Measurements from ENCODE around the gene SLAMF8.

SLAMF8 gene

DNA sequence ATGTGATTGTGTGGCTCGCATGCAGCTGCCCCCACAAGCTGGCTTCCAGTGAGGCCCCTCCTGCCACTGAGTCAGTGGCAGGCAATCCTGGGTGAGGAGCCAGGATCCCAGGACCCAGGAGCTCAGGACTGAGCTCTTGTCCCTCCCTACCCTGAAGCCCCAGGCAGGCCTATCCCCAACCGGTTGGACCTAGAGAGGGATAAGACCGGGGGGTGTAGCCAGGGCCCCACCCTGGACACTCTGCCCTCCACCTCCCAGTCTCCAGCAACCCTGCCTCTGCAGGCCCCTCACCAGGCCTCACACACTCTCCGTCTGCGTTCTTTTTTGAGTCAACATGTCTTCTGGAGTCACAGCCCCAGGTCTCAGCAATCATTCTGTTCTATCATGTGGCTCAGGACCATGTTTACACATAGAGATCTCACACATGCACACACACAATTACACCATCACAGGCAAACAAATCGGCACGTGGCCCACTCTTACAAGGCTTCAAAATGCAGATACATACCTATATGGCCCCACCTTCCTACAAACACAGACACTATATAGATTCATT, 33.2 kb downstream of the SLAMF8 start:
- Histone ChIP-seq H3K9me3 (no peaks in the 10 kb centered on the region), H3K4me1 (peaks cover 17% of the 10 kb centered on the region), H3K4me3 (ENCODE audit: low read depth, low read length) (no peak overlapping the region), H3K27me3 (no peaks in the 10 kb centered on the region), H3K36me3 (no peaks in the 10 kb centered on the region)
- no peak for TF ChIP-seq CTCF (IDR thresholded peaks at IDR 0.05; ENCODE audit: low read depth, low read length)
- no peak for DNase-seq

- Histone ChIP-seq H3K36me3 (no peaks in the 10 kb centered on the region), H3K27me3 (no peaks in the 10 kb centered on the region), H3K4me3 (ENCODE audit: low read depth, low read length) (no peak overlapping the region), H3K4me1 (peaks cover 17% of the 10 kb centered on the region), H3K9me3 (no peaks in the 10 kb centered on the region)
- TF ChIP-seq CTCF (IDR thresholded peaks at IDR 0.05; ENCODE audit: low read depth, low read length) = no peak
- peak; percentile 73 for DNase-seq
Measured at GRCh38 chr1:159860456-159860855, 33.8 kb downstream of the SLAMF8 start.

- no peaks in the 10 kb centered on the region for H3K27me3 ChIP-seq
- H3K4me1 ChIP-seq = peaks cover 18% of the 10 kb centered on the region
- no peaks in the 10 kb centered on the region for H3K36me3 ChIP-seq
- no peaks in the 10 kb centered on the region for H3K9me3 ChIP-seq
- H3K4me3 ChIP-seq (ENCODE audit: low read depth, low read length) = no peak overlapping the region
- TF ChIP-seq CTCF (IDR thresholded peaks at IDR 0.05; ENCODE audit: low read depth, low read length) = no peak
- DNase-seq = no peak
Measured at GRCh38 chr1:159861218-159861617, 34.5 kb downstream of the SLAMF8 start.

DNA sequence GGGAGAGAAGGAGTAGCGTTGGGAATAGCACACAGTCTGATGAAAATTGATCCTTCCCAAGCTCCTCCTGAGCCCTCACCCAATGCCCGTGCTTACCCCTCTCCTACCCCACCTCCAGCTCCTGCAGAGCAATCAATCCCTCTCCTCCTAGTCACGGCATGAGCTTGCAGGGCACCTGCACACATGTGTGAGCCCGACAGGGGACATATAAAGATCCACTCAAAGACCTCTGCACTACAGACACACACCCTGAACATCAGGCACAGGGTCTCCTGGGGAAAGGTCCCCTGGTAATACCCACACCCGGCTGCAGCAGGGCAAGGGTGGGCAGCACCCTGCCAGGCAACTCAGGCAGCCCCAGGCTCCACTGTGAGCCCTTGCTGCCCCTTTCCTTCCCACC, 35.4 kb downstream of the SLAMF8 start:
- no peak for DNase-seq
- no peaks in the 10 kb centered on the region for H3K27me3 ChIP-seq
- no peaks in the 10 kb centered on the region for H3K9me3 ChIP-seq
- H3K4me3 ChIP-seq (ENCODE audit: low read depth, low read length) = no peak overlapping the region
- H3K4me1 ChIP-seq = peaks cover 26% of the 10 kb centered on the region
- no peaks in the 10 kb centered on the region for H3K36me3 ChIP-seq
- TF ChIP-seq CTCF (IDR thresholded peaks at IDR 0.05; ENCODE audit: low read depth, low read length) = no peak

DNA sequence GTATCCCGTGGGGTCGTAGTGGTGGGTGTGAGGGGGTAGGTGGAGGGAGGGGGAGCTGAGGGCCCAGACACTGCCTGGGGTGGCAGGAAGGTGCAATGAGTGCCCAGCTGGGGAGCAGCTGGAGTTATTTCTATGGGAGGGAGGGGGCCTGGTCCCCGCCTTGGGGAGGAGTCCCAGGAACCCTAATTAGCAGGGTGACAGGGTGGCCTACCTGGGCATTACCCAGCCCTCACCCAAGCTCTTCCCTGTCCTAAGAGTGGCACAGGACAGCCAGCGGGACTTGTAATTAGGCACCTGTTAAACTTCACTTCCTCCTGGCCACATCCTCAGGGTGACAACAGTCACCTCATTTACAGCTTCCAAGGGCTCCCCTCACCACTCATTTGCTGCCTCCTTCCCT, 35.9 kb downstream of the SLAMF8 start, which contains the start of gene VSIG8:
VSIG8 (minus strand) TSS at position 101 of the 400 bp plus-strand sequence. CDS start 136 bp downstream, outside the sequence.
- TF ChIP-seq CTCF (IDR thresholded peaks at IDR 0.05; ENCODE audit: low read depth, low read length) = no peak
- Histone ChIP-seq H3K36me3 (no peaks in the 10 kb centered on the region), H3K27me3 (no peaks in the 10 kb centered on the region), H3K9me3 (no peaks in the 10 kb centered on the region), H3K4me1 (peaks cover 31% of the 10 kb centered on the region), H3K4me3 (ENCODE audit: low read depth, low read length) (no peak within 1 kb of the TSS)
- DNase-seq = no peak

DNA sequence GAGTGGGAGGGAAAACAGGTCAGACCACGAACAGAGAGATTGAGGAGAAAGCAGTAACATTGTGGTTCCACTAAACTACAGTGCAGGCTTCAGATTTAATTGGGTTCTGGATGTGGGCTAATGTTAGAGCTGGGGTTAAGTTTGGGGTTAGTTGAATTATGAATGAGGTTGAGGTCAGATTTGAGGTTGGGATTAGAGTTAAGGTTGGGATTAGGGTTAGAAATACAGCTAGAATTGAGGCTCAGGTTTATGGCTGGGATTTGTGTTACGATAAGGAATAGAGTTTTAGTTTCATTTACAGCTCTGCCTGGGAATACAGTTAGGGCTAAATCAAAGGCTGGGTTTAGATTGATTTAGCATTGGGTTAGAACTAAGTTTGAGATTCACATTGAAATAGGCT, 37.6 kb downstream of the SLAMF8 start:
- H3K4me3 ChIP-seq (ENCODE audit: low read depth, low read length) = no peak overlapping the region
- no peaks in the 10 kb centered on the region for H3K9me3 ChIP-seq
- H3K4me1 ChIP-seq = peaks cover 47% of the 10 kb centered on the region
- no peaks in the 10 kb centered on the region for H3K36me3 ChIP-seq
- TF ChIP-seq CTCF (IDR thresholded peaks at IDR 0.05; ENCODE audit: low read depth, low read length) = no peak
- no peaks in the 10 kb centered on the region for H3K27me3 ChIP-seq
- no peak for DNase-seq
